ENCODE measurements around the gene CYTL1.

DNA sequence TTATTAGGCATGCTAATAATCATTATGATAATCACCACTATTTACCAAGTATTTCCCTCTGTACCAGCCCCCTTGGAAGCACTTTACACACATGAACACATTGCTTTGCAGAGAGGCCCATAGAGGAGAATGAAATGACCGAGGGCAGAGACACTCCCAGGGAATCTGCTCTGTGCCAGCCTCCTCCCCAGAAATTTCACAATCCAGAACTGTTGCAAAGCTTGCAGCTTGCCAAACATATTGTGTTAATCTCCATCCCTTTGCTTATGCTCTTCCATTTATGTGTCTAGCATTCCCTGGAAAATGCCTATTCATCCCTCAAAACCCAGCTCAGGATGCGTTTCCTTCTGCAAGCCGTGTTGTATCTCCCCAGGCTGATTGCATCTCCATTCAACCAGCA lies 37.8 kb downstream of the CYTL1 start:
- TF ChIP-seq, protein P1, sequence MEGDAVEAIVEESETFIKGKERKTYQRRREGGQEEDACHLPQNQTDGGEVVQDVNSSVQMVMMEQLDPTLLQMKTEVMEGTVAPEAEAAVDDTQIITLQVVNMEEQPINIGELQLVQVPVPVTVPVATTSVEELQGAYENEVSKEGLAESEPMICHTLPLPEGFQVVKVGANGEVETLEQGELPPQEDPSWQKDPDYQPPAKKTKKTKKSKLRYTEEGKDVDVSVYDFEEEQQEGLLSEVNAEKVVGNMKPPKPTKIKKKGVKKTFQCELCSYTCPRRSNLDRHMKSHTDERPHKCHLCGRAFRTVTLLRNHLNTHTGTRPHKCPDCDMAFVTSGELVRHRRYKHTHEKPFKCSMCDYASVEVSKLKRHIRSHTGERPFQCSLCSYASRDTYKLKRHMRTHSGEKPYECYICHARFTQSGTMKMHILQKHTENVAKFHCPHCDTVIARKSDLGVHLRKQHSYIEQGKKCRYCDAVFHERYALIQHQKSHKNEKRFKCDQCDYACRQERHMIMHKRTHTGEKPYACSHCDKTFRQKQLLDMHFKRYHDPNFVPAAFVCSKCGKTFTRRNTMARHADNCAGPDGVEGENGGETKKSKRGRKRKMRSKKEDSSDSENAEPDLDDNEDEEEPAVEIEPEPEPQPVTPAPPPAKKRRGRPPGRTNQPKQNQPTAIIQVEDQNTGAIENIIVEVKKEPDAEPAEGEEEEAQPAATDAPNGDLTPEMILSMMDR (IDR thresholded peaks at IDR 0.05): no peak
- TF ChIP-seq POLR2A (IDR thresholded peaks at IDR 0.05): no peak
- peak in 1 of 3 donors; percentile 32 for TF ChIP-seq POLR2AphosphoS5 (IDR thresholded peaks at IDR 0.05)
- TF ChIP-seq EP300 (IDR thresholded peaks at IDR 0.05): no peak
